GM18502 (cell line): Measurements from ENCODE around the gene KRT75.

Experiments
- ATAC-seq: cut with Tn5 transposase; IDR thresholded peaks from one replicate; pipeline ENCODE4 v1.9.1; 2021; ENCODE audit warnings: mild to moderate bottlenecking; ENCODE audit not compliant: unreplicated experiment, poor library complexity

KRT75 gene

GRCh38 chr12:52398176-52398575, 36.0 kb downstream of the KRT75 start:
- ATAC-seq: no peak

- no peak for ATAC-seq
Observed at GRCh38 chr12:52396656-52397055, 37.5 kb downstream of the KRT75 start.

- no peak for ATAC-seq
Observed at GRCh38 chr12:52395761-52396434, 38.3 kb downstream of the KRT75 start.

- ATAC-seq: no peak
Observed at GRCh38 chr12:52394836-52395405, 39.2 kb downstream of the KRT75 start.

GRCh38 chr12:52392465-52393007, 41.6 kb downstream of the KRT75 start:
- no peak for ATAC-seq

GRCh38 chr12:52391618-52392002, 42.6 kb downstream of the KRT75 start:
- ATAC-seq: no peak

GRCh38 chr12:52390739-52391617, 43.2 kb downstream of the KRT75 start:
- ATAC-seq: no peak

- no peak for ATAC-seq
Observed at GRCh38 chr12:52389313-52390207, 44.6 kb downstream of the KRT75 start.

- ATAC-seq: no peak
Observed at GRCh38 chr12:52387859-52388258, 46.3 kb downstream of the KRT75 start.

- ATAC-seq: no peak
Observed at GRCh38 chr12:52385226-52385702, 48.9 kb downstream of the KRT75 start, which contains the start of gene KRT84. Gene KRT84, minus strand, starts transcription at chr12:52385652. Its CDS starts 67 bp downstream, at chr12:52385585.

- no peak for ATAC-seq
Observed at GRCh38 chr12:52383331-52383730, 50.8 kb downstream of the KRT75 start.

- no peak for ATAC-seq
Observed at GRCh38 chr12:52382854-52383253, 51.3 kb downstream of the KRT75 start.

- ATAC-seq: no peak
Observed at GRCh38 chr12:52381206-52381605, 53.0 kb downstream of the KRT75 start.

GRCh38 chr12:52380271-52380694, 53.9 kb downstream of the KRT75 start:
- no peak for ATAC-seq

- no peak for ATAC-seq
Observed at GRCh38 chr12:52379536-52379935, 54.6 kb downstream of the KRT75 start.

GRCh38 chr12:52378091-52378490, 56.1 kb downstream of the KRT75 start:
- ATAC-seq: no peak

- no peak for ATAC-seq
Observed at GRCh38 chr12:52377266-52377665, 56.9 kb downstream of the KRT75 start.
